K562 (cell line): ENCODE results near the gene TSEN34. TPM values are rescaled to one million over a fixed set of nuclear protein-coding genes. Genes with fewer than 3 reads are reported as not detected.

Experiments
- CBX1 ChIP-seq: sonication (generic); IDR thresholded peaks from 2 replicates; pipeline ENCODE4 v1.6.1; 2016; ENCODE audit warnings: antibody characterized with exemption, low read depth, mild to moderate bottlenecking
- DPF2 ChIP-seq: fragments of 450-650 bp; IDR thresholded peaks from 2 replicates; pipeline ENCODE4 v1.6.1; 2016
- MGA ChIP-seq: fragments of 450-650 bp; IDR thresholded peaks from 2 replicates; pipeline ENCODE4 v1.6.1; 2016; ENCODE audit warnings: mild to moderate bottlenecking, moderate library complexity
- NBN ChIP-seq: fragments of 450-650 bp; IDR thresholded peaks from 2 replicates; pipeline ENCODE4 v1.6.1; 2016; ENCODE audit warnings: low read depth, mild to moderate bottlenecking
- RB1 ChIP-seq: fragments of 450-650 bp; IDR thresholded peaks from 2 replicates; pipeline ENCODE4 v1.6.1; 2017; ENCODE audit warnings: low read depth, mild to moderate bottlenecking
- RBM25 ChIP-seq: fragments of 200-400 bp; formaldehyde crosslinking; IDR thresholded peaks from 2 replicates; pipeline ENCODE4 v1.6.1; 2018; ENCODE audit warnings: low read length, low read depth, moderate library complexity; ENCODE audit not compliant: severe bottlenecking
- SRF ChIP-seq, 2 experiments: fragments of 250-450, 450-650 bp in 1 of 2; sonication (Bioruptor Pico) in 1 of 2; sonication (generic) in 1 of 2; formaldehyde crosslinking; IDR thresholded peaks; 2 replicates each; pipeline versions ENCODE4 v1.5.0 to v1.5.1; 2020 to 2022; ENCODE audit warnings: mild to moderate bottlenecking in 1 of 2, missing genetic modification reagents in 1 of 2
- XRCC5 ChIP-seq: fragments of 200-400 bp; formaldehyde crosslinking; IDR thresholded peaks from 2 replicates; pipeline ENCODE4 v1.6.1; 2017; ENCODE audit warnings: low read depth, mild to moderate bottlenecking, low read length
- YY1 ChIP-seq, 3 experiments: IDR thresholded peaks; 2 replicates each; pipeline ENCODE4 v1.6.1; 2011; ENCODE audit warnings: low read length in 2 of 3, mild to moderate bottlenecking in 2 of 3, moderate library complexity in 2 of 3, borderline replicate concordance in 1 of 3, control low read depth in 1 of 3, low read depth in 1 of 3; ENCODE audit not compliant: insufficient read depth in 3 of 3, insufficient replicate concordance in 2 of 3, control insufficient read depth in 1 of 3, insufficient read length in 1 of 3; ENCODE audit errors: extremely low read depth in 1 of 3
- ZBTB1 ChIP-seq: sonication (generic); formaldehyde crosslinking; IDR thresholded peaks from 2 replicates; pipeline ENCODE4 v1.8.1; 2023; ENCODE audit warnings: missing genetic modification reagents, low read depth, mild to moderate bottlenecking, borderline replicate concordance
- ZNF133 ChIP-seq: fragments of 250-450 bp; sonication (Bioruptor Pico); IDR thresholded peaks from 2 replicates; pipeline ENCODE4 v1.4.0; 2020; ENCODE audit warnings: mild to moderate bottlenecking
- ZNF24 ChIP-seq: fragments of 450-650 bp; IDR thresholded peaks from 2 replicates; pipeline ENCODE4 v1.6.1; 2016
- ZNF57 ChIP-seq: fragments of 450-650 bp; formaldehyde crosslinking; IDR thresholded peaks from 2 replicates; pipeline ENCODE4 v1.4.0; 2020; ENCODE audit warnings: mild to moderate bottlenecking, moderate library complexity
- polyA plus RNA-seq, 8 experiments: library from polyadenylated mRNA; depleted of rRNA in 4 of 8; stranded (reverse) in 5 of 8; unstranded in 3 of 8; fragments of >200 nt; fragmentation: Nextera tagmentation in 2 of 8; fragmentation: Illumina TruSeq in 1 of 8; extraction: Ambion mirVana in 2 of 8; extraction: Trizol in 1 of 8; gene quantifications; 2 replicates each; pipeline versions ENCODE4 v1.2.1 to v1.2.3, GENCODE V29; 2011 to 2014; ENCODE audit warnings: inconsistent platforms in 1 of 8, missing spikeins in 1 of 8
- total RNA-seq, 7 experiments: library from RNA; depleted of rRNA in 6 of 7; stranded (reverse); fragments of >200 nt in 6 of 7; fragmentation: Illumina TruSeq in 2 of 7; extraction: Trizol in 2 of 7; gene quantifications; 2 replicates each; pipeline versions ENCODE4 v1.2.1 to v1.2.3, GENCODE V29; 2011 to 2021; ENCODE audit warnings: low replicate concordance in 1 of 7
- TF ChIP-seq, protein P1 (sequence below), 2 experiments: fragments of 450-650 bp; conservative IDR thresholded peaks; 2 replicates each; pipeline ENCODE4 v1.6.1; 2017; ENCODE audit warnings: mild to moderate bottlenecking in 2 of 2, moderate library complexity in 2 of 2

TSEN34 gene
- total and polyA plus RNA-seq, 9 of the 15 experiments (the other 6 are each of a cell fraction or from before 2014, with no cell fraction given) = 3.1 to 57.6 (median 29.5) TPM

DNA sequence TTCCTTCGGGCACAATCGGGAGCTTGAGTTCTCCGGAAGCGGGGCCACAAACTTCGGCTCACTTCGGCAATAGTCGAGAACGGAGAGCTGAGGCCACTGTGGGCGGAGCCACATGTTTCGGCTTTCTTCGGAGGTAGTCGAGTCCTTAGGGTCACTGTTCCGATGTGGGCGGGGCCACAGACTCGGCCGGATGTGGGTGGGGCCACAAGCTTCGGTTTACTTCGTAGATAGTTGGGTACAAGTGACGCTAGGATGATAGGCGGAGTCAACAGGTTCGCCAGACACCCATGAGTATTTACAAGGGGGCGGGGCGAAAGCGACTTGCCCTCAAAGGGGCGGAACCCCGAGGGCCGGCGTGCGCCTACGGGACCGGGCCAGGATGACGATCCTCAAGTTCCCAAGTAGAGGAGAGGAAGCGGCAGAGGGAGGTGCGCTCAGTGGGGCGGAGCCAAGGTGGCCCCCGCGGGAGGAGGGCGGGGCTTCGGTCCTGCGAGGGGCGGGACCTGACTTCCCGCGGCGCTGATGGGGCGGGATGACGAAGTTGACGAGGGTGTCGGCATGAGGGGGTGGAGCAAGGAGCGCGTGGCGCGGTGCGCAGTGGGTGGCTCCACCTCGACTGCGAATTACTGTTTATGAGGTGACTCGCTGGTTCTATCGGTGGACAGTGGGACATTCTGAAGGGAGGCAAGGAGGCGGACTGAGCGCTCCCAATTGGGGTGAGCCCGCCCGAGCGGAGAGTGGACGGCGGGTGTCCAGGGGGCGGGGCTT, 1.2 kb upstream of the TSEN34 start (continued):
- TF ChIP-seq, protein P1, sequence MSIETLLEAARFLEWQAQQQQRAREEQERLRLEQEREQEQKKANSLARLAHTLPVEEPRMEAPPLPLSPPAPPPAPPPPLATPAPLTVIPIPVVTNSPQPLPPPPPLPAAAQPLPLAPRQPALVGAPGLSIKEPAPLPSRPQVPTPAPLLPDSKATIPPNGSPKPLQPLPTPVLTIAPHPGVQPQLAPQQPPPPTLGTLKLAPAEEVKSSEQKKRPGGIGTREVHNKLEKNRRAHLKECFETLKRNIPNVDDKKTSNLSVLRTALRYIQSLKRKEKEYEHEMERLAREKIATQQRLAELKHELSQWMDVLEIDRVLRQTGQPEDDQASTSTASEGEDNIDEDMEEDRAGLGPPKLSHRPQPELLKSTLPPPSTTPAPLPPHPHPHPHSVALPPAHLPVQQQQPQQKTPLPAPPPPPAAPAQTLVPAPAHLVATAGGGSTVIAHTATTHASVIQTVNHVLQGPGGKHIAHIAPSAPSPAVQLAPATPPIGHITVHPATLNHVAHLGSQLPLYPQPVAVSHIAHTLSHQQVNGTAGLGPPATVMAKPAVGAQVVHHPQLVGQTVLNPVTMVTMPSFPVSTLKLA (conservative IDR thresholded peaks at IDR 0.05) = peak; percentile 93 to 94
- TF ChIP-seq SRF (CRISPR knock-in tag; IDR thresholded peaks at IDR 0.05) (peak in 1 of 2 experiments; percentile 57; a peak in 1 of 4 replicates), ZBTB1 (CRISPR knock-in tag) (no peak), ZNF133 (CRISPR knock-in tag) (no peak), MGA (no peak; the same call in 1 of the 2 replicates), ZNF24 (no peak), RB1 (peak; percentile 87), XRCC5 (0 out of 2 replicates have a peak, but pooled peaks have one; percentile 6), ZNF57 (no peak), DPF2 (peak; percentile 66; the same call in 1 of the 2 replicates), NBN (peak; percentile 86), RBM25 (no peak), CBX1 (no peak), YY1 (IDR thresholded peaks at IDR 0.05; ENCODE audit: borderline replicate concordance in 1 of 3, control insufficient read depth in 1 of 3, extremely low read depth in 1 of 3, insufficient read depth in 3 of 3, insufficient read length in 1 of 3, insufficient replicate concordance in 2 of 3, low read depth in 1 of 3, low read length in 2 of 3) (no peak)
